ENCODE results near the gene TNFSF9. TPM values are rescaled to one million over a fixed set of nuclear protein-coding genes. Genes with fewer than 3 reads are reported as not detected.
A peak's percentile ranks its signal among the peaks of the same experiment; 100 is the strongest.
"Not testable (repeated sequence)": the region's sequence is repeated elsewhere in the genome, so short reads cannot be mapped to it uniquely, and the experiment has no call there.

Gene TNFSF9
- total RNA-seq, 2 donors from 2014 or later = 1.6 to 2.7 TPM

DNA sequence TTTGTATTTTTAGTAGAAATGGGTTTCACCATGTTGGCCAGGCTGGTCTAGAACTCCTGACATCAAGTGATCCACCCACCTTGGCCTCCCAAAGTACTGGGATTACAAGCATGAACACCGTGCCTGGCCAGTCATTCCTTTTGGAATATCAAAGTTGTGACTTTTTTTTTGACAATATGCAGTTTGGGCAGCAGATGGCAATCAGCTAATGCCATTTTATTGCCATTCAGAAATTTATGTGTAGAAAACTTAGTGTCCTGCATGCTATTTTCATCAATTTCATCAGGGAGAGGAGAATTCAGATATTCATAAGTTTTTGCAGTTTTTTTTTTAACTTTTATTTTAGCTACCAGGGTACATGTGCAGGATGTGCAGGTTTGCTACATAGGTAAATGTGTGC is 31.6 kb downstream of the TNFSF9 start:
- DNase-seq; ATAC-seq; intact Hi-C loops (cut with DNase I, micrococcal nuclease): not testable (repeated sequence)

DNA sequence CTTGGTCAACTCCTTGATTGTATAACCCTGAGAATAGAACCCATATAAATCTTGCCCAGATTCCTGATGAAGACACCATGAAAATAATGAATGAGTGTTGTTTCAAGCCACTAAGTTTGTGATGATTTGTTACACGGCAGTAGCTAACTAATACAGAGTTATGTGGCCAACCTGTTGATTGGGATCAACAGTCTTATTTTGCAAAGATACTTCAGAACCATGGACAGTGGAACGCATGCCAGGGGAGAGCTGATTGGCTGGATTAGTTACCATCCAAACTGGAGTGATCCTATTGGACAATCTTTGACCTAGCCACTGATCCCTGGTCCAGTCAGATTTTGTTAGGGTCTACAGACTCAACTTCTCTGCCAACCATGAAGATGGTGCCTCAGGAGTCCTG is 33.6 kb downstream of the TNFSF9 start:
- intact Hi-C loops (cut with DNase I, micrococcal nuclease) = no loop called here

DNA sequence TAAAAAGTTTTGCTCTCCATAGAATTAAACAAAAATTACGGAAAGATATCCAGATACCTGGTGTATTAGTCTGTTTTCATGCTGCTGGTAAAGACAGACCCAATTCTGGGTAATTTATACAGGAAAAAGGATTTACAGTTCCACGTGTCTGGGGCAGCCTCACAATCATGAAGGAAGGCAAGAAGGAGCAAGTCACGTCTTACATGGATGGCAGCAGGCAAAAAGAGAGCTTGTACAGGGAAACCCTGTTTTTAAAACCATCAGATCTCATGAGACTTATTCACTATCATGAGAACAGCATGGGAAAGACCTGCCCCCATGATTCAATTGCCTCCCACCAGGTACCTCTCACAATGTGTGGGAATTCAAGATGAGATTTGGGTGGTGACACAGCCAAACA is 35.9 kb downstream of the TNFSF9 start:
- intact Hi-C loops (cut with DNase I, micrococcal nuclease); DNase-seq: not testable (repeated sequence)

More for the DNA sequence above, 33.6 kb downstream of the TNFSF9 start:
- DNase-seq (no peak), ATAC-seq (no peak)

DNA sequence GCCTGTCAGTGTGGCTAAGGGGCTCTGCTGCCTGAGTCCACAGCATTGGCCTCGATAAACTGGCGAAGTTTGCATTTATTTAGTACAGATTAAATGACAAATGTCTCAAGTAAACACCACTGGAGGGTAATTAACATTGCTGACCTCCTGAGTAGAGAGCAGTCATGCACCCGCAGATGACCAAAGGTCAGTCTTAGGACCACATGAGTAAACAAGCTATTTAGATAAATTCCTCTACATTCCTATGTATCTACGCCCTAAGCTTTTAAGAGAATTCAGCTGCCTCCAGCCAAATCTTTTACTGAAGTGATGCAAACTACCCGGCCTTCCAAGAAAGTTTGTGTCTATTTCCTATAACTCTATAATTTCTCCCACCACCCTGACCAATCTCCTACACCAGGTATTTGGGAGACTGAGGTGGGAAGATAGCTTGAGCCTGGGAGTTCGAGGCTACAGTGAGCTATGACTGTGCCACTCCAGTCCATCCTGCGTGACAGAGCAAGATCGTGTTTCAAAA is 37.2 kb downstream of the TNFSF9 start:
- intact Hi-C loops (cut with DNase I, micrococcal nuclease) = no loop called here

More for the DNA sequence above, 35.9 kb downstream of the TNFSF9 start:
- not testable (repeated sequence) for ATAC-seq

DNA sequence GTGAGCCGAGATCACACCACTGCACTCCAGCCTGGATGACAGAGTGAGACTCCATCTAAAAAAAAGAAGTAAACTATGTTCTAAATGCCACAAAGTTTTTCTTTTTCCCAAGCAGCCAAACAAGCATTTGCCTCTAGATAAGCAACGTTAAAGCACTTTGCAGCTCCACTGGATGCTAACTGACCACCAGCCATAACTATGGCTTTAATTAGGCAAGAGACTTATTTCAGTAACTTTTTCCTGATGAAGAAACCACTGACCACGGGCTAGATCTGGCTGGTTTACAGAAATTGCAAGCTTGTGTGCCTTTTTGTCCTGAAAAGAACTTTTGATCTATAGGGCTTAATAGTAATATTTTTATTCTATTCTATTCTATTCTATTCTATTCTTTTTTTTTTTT is 38.0 kb downstream of the TNFSF9 start:
- intact Hi-C loops (cut with DNase I, micrococcal nuclease) = no loop called here
- DNase-seq = no peak
- no peak for ATAC-seq

More for the DNA sequence above, 37.2 kb downstream of the TNFSF9 start:
- DNase-seq (no peak), ATAC-seq (no peak)

DNA sequence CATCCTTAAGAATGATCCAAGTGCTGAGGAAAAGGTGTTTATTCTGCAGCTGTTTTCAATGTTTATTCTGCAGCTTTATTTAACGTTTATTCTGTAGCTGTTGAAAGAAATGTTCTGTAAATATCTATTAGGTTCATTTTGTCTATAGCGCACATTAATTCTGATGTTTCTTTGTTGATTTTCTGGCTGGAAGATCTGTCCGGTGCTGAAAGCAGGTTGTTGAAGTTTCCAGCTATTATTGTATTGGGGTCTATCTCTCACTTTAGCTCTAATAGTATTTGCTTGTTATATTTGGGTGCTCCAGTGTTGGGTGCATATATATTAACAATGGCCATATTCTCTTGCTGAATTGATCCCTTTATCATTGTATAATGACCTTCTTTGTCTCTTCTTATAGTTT is 39.9 kb downstream of the TNFSF9 start:
- DNase-seq (no peak), ATAC-seq (no peak)
- intact Hi-C loops (cut with DNase I, micrococcal nuclease) = no loop called here

DNA sequence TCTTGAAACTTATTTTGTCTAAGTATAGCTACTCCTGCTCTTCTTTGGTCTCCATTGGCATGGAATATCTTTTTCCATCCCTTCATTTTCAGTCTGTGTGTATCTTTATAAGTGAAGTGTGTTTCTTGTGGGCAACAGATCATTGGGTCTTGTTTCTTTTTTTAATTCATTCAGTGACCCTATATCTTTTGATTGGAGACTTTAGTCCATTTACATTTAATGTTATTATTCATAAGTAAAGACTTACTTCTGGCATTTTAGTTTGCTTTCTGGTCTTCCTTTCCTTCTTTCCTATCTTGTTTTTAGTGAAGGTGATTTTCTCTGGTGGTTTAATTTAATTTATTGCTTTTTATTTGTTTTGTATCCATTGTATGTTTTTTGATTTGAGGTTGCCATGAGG is 40.3 kb downstream of the TNFSF9 start:
- intact Hi-C loops (cut with DNase I, micrococcal nuclease) = no loop called here

DNA sequence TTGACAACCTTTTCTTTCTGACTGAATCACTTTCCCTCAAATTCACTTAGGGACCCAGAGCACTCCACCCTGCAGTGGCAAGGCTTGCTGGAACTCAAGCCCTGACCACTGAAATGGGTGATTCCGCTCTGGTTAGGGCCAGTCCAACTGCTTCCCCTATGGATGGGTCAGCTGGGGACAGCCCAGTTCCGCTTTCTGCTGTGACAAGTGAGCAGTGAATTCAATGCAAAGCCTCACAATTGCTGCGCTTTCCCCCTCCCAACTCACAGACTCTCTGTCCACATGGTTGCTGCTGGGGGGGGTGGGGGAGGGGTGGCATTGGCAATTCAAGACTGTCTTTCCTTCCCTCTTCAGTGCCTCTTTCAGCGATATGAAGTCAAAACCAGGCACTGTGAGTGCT is 41.4 kb downstream of the TNFSF9 start:
- DNase-seq = peak in 1 of 2 donors; percentile 33

More for the DNA sequence above, 40.3 kb downstream of the TNFSF9 start:
- DNase-seq (no peak), ATAC-seq (no peak)

DNA sequence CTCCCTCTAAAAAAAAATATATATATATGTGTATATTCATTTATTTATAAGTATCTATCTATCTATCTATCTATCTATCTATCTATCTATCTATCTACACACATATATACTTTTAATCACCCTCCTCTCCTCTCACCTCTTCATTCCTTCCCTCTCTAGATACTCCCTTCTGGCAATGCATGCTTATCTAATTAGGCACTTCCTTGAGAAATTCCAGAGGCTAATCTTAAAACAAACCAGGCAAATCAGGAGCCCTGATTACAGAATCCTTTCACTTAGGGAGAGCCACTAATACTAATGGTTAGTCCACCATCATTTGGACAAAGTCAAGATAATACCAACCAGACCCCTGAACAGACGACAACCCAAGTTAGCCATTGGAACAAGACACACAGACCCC is 42.5 kb downstream of the TNFSF9 start:
- DNase-seq = no peak

More for the DNA sequence above, 41.4 kb downstream of the TNFSF9 start:
- intact Hi-C loops (cut with DNase I, micrococcal nuclease) = no loop called here
- ATAC-seq = no peak

DNA sequence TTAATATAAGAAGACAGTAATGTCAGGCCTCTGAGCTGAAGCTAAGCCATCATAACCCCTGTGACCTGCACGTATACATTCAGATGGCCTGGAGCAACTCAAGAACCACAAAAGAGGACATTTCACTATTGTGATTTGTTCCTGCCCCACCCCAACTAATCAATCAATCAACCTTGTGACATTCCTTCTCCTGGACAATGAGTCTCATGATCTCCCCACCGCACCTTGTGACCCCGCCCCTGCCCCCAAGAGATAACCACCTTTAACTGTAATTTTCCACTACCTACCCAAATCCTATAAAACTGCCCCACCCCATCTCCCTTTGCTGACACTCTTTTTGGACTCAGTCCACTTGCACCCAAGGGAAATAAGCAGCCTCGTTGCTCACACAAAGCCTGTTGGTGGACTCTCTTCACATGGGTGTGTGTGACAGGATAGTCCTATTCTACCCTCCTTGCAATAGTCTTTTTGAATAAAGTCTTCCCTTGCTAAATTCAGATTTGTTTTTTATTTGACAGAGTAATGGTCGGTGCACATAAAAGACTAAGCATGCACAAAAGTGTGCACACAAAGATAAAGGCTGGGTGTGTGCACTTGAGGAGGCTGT is 46.1 kb downstream of the TNFSF9 start:
- DNase-seq = peak; percentile 60 to 75
- ATAC-seq = peak; percentile 67
- intact Hi-C loops (cut with DNase I, micrococcal nuclease) = no loop called here

More for the DNA sequence above, 42.5 kb downstream of the TNFSF9 start:
- intact Hi-C loops (cut with DNase I, micrococcal nuclease) = no loop called here
- ATAC-seq = no peak

DNA sequence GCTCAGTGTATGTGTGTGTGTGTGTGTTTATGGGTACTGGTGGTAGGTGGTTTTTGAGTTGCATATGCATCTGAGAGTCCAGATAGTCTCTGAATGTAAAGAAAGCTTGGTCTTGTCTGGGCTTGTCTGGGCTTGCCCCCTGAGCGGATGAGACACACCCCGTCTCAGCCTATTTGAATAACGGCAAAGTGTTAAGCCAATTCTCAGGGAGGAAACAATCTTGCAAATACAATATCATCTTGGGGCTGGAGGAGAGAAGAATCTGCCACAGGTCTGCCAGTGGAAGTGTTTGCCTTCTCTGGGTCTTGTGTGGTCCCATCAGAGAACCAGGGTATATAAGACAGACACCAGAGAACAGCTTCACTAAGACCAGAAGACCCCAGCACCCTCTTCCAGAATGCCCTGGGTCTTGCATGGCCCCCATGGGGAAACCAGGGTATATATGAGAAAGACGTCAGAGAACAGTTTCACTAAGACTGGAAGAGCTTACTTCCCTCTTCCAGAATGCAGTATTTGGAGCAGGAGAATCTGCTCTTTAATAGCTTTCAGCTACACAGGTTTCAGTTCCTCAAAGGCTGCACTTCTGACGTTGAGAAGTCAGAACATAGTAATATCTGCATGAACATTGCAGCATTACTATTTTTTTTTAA is 46.8 kb downstream of the TNFSF9 start:
- ATAC-seq (peak; percentile 89), DNase-seq (peak; percentile 22 to 71)
- intact Hi-C loops (cut with DNase I, micrococcal nuclease) = no loop called here

DNA sequence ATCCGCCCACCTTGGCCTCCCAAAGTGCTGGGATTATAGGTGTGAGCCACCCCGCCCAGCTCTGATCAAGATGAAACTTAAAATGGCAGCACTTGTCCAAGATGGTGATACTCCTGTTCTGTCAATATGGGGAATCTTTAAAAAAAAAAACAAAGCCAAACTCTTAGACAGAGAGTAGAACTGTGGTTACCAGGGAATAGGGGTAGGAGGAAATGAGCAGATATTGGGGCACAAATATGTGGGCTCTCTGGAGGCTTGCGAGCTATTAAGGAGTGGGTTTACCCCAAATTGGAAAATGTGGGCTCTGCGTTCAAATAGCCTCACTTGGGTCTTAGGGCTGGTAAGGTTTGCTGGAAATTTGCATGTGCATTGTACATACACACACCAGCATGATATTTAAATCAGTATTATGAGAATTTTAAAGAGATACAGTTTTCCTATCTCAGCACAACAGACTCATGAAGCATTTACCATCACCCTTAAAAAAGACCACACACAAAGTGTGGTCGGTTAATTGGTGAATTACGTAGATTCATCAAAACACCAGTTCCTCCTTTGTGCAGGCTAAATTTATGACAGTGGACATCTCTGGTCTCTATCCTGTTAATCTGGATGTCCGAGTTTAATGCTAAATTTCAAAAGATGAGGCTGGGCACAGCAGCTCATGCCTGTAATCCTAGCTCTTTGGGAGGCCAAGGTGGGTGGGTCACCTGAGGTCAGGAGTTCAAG is 48.8 kb downstream of the TNFSF9 start:
- ATAC-seq (no peak), DNase-seq (no peak)
- intact Hi-C loops (cut with DNase I, micrococcal nuclease) = no loop called here

DNA sequence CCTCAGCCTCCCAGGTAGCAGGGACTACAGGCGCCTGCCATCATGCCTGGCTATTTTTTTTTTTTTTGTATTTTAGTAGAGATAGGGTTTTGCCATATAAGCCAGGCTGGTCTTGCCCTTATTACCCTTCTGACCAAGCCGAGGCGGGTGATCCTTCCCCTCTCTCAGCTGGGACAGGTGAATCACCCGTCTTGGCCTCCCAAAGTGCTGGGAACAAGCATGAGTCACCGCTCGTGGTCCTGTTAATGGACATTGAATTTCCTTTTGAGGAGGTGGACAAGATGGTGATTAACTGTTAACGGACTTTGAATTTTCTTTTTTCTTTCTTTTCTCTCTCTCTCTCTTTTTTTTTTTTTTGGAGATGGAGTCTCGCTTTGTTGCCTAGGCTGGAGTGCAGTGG is 49.5 kb downstream of the TNFSF9 start:
- DNase-seq (no peak), ATAC-seq (no peak)
- intact Hi-C loops (cut with DNase I, micrococcal nuclease) = no loop called here

DNA sequence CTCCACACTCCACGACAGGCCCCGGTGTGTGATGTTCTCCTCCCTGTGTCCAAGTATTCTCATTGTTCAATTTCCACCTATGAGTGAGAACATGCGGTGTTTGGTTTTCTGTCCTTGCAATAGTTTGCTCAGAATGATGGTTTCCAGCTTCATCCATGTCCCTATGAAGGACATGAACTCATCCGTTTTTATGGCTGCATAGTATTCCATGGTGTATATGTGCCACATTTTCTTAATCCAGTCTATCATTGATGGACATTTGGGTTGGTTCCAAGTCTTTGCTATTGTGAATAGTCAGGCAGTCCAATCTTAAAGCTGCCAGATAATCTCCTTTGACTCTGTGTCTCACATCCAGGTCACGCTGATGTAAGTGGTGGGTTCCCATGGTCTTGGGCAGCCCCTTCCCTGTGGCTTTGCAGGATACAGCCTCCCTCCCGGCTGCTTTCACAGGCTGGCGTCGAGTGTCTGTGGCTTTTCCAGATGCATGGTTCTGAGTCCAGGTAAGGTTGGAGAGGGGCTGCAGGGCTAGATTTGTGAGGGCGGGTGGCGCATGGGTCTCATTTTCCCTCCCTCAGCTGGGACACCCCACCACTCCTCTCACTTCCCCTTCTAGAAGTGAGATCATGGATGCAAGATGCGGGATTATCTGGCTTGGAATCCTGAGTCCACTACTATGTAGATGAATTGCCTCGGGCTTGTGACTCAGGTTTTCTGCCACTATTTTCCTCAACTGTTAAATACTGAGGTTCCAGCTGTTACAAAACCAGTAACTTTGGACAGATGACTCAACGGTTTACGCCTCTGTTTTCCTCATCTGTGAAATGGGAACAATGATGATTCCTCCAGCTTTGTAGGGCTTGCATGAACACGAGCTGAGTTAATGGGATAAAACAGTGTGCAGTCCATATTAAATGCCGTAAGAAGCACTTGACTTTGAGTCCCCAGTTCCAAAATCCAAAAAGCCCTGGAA is 52.0 kb downstream of the TNFSF9 start:
- intact Hi-C loops (cut with DNase I, micrococcal nuclease); DNase-seq; ATAC-seq: not testable (repeated sequence)

Other genes with a start within 250 kb of the TNFSF9 start
- not detected for gene ACER1, start 197.4 kb upstream of the TNFSF9 start, total RNA-seq
- 10 to 100 TPM; 65.1 to 71.1 TPM for gene CLPP, start 169.5 kb upstream of the TNFSF9 start, total RNA-seq
- 100 to 1,000 TPM; 134 to 154 TPM for gene ALKBH7, start 158.2 kb upstream of the TNFSF9 start, total RNA-seq
- 1 to 10 TPM; 2.5 to 3.8 TPM for gene PSPN, start 155.1 kb upstream of the TNFSF9 start, total RNA-seq
- 10 to 100 TPM; 52.7 to 58.9 TPM for gene GTF2F1, start 137.9 kb upstream of the TNFSF9 start, total RNA-seq
- 100 to 1,000 TPM; 191 to 214 TPM for gene KHSRP, start 106.2 kb upstream of the TNFSF9 start, total RNA-seq
- gene SLC25A41, start 97.3 kb upstream of the TNFSF9 start, total RNA-seq = under 1 TPM; 0.47 to 0.85 TPM
- 100 to 1,000 TPM; 126 to 163 TPM for gene SLC25A23, start 71.2 kb upstream of the TNFSF9 start, total RNA-seq
- gene CRB3, start 66.8 kb upstream of the TNFSF9 start, total RNA-seq = 100 to 1,000 TPM; 106 to 148 TPM
- gene DENND1C, start 49.2 kb upstream of the TNFSF9 start, total RNA-seq = 1 to 10 TPM; 2.8 TPM
- gene TUBB4A, start 28.7 kb upstream of the TNFSF9 start, total RNA-seq = 1 to 10 TPM; 1.1 to 1.7 TPM
- gene CD70, start 60.1 kb downstream of the TNFSF9 start, total RNA-seq = under 1 TPM in 1 of 2 donors, not detected in 1; 0.64 TPM
- gene TNFSF14, start 139.1 kb downstream of the TNFSF9 start, total RNA-seq = under 1 TPM; 0.34 to 0.73 TPM
- gene C3, start 189.6 kb downstream of the TNFSF9 start, total RNA-seq = 100 to 1,000 TPM in 1 of 2 donors, 10 to 100 TPM in 1; 49.0 to 162 TPM
- 100 to 1,000 TPM; 124 to 128 TPM for gene GPR108, start 206.6 kb downstream of the TNFSF9 start, total RNA-seq
- 10 to 100 TPM; 73.6 to 73.9 TPM for gene TRIP10, start 208.7 kb downstream of the TNFSF9 start, total RNA-seq
- gene SH2D3A, start 236.4 kb downstream of the TNFSF9 start, total RNA-seq = 10 to 100 TPM; 46.7 to 52.1 TPM
- gene VAV1, start 241.7 kb downstream of the TNFSF9 start, total RNA-seq = 1 to 10 TPM; 8.2 to 8.5 TPM

All from left colon (tissue), 2 donors.